CD4-positive, alpha-beta T cell treated with Interleukin-6 for 4 hours (primary cell): Measurements from ENCODE around the gene SNX13.

ENCODE experiments used
- DNase-seq: peaks from one replicate; pipeline ENCODE4 v3.0.0-alpha.2; 2020; ENCODE audit warnings: mixed read lengths

SNX13 gene

GRCh38 chr7:17774248-17774647 is 166.0 kb downstream of the SNX13 start:
- no peak for DNase-seq

- DNase-seq = no peak
Observed at GRCh38 chr7:17773289-17773626, 167.0 kb downstream of the SNX13 start.

- DNase-seq = no peak
Observed at GRCh38 chr7:17772581-17773288, 167.6 kb downstream of the SNX13 start.

- no peak for DNase-seq
Observed at GRCh38 chr7:17771901-17772408, 168.3 kb downstream of the SNX13 start.

GRCh38 chr7:17770710-17771375 is 169.5 kb downstream of the SNX13 start:
- no peak for DNase-seq

- peak; percentile 48 for DNase-seq
Observed at GRCh38 chr7:17769918-17770317, 170.4 kb downstream of the SNX13 start.

- DNase-seq = no peak
Observed at GRCh38 chr7:17758008-17758407, 182.3 kb downstream of the SNX13 start.

- no peak for DNase-seq
Observed at GRCh38 chr7:17746020-17746530, 194.2 kb downstream of the SNX13 start.

- DNase-seq = no peak
Observed at GRCh38 chr7:17745610-17746009, 194.7 kb downstream of the SNX13 start.

GRCh38 chr7:17743316-17743715 is 197.0 kb downstream of the SNX13 start:
- no peak for DNase-seq

GRCh38 chr7:17741426-17741825 is 198.9 kb downstream of the SNX13 start:
- DNase-seq = no peak
